MM.1S (cell line): ENCODE results near the gene PRR35.

Experiments used
- DNase-seq: peaks from one replicate; pipeline ENCODE4 v3.0.0-alpha.2; 2015
- H2AFZ ChIP-seq: fragments of 300-600 bp; sonication (generic); 2 replicates; pipeline ENCODE4 v1.6.0; 2016; ENCODE audit warnings: antibody characterized with exemption, low read length
- H3F3A ChIP-seq: fragments of 300-600 bp; sonication (generic); 2 replicates; pipeline ENCODE4 v1.6.1; 2016; ENCODE audit warnings: mild to moderate bottlenecking, antibody characterized with exemption, low read length, moderate library complexity, mixed read lengths; ENCODE audit not compliant: insufficient read depth
- H3K27ac ChIP-seq: fragments of 300-600 bp; sonication (generic); 2 replicates; pipeline ENCODE4 v1.5.1; 2016; ENCODE audit warnings: mild to moderate bottlenecking, low read length
- H3K27me3 ChIP-seq: fragments of 300-600 bp; sonication (generic); replicated peaks from 2 replicates; pipeline ENCODE4 v1.6.0; 2016; ENCODE audit warnings: low read length; ENCODE audit not compliant: insufficient read depth
- H3K36me3 ChIP-seq: fragments of 300-600 bp; sonication (generic); replicated peaks from 2 replicates; pipeline ENCODE4 v1.6.1; 2016; ENCODE audit warnings: mild to moderate bottlenecking, low read length, mixed read lengths; ENCODE audit not compliant: insufficient read depth
- H3K4me1 ChIP-seq: fragments of 300-600 bp; sonication (generic); 2 replicates; pipeline ENCODE4 v1.6.1; 2016; ENCODE audit warnings: low read length, mixed read lengths
- H3K4me2 ChIP-seq: fragments of 300-600 bp; sonication (generic); 2 replicates; pipeline ENCODE4 v1.6.0; 2016; ENCODE audit warnings: low read depth, low read length
- H3K4me3 ChIP-seq: fragments of 300-600 bp; sonication (generic); 2 replicates; pipeline ENCODE4 v1.5.1; 2016; ENCODE audit warnings: low read length, mixed read lengths
- H3K79me2 ChIP-seq: fragments of 300-600 bp; sonication (generic); 2 replicates; pipeline ENCODE4 v1.6.1; 2016; ENCODE audit warnings: mixed run types, low read length, mixed read lengths
- H3K9ac ChIP-seq: fragments of 300-600 bp; sonication (generic); 2 replicates; pipeline ENCODE4 v1.6.1; 2016; ENCODE audit warnings: low read length, mixed read lengths
- H3K9me2 ChIP-seq: fragments of 300-600 bp; sonication (generic); replicated peaks from 2 replicates; pipeline ENCODE4 v1.6.1; 2016; ENCODE audit warnings: mild to moderate bottlenecking, low read length, mixed read lengths; ENCODE audit not compliant: insufficient read depth
- H3K9me3 ChIP-seq: fragments of 300-600 bp; sonication (generic); replicated peaks from 2 replicates; pipeline ENCODE4 v1.6.1; 2016; ENCODE audit warnings: mild to moderate bottlenecking, low read length, mixed read lengths; ENCODE audit not compliant: insufficient read depth
- H4K20me1 ChIP-seq: fragments of 300-600 bp; sonication (generic); 2 replicates; pipeline ENCODE4 v1.6.1; 2016; ENCODE audit warnings: mild to moderate bottlenecking, low read length, moderate library complexity, mixed read lengths; ENCODE audit not compliant: insufficient read depth
- CTCF ChIP-seq: fragments of 300-600 bp; sonication (generic); IDR thresholded peaks from 2 replicates; pipeline ENCODE4 v1.5.1; 2016; ENCODE audit warnings: antibody characterized with exemption, low read length, mixed read lengths
- EZH2 ChIP-seq: fragments of 300-600 bp; sonication (generic); optimal IDR thresholded peaks from 2 replicates; pipeline ENCODE3; 2017; ENCODE audit warnings: low read depth, mild to moderate bottlenecking, antibody characterized with exemption, low read length, mixed read lengths
- EZH2phosphoT487 ChIP-seq: fragments of 300-600 bp; sonication (generic); IDR thresholded peaks from 2 replicates; pipeline ENCODE4 v1.6.1; 2018; ENCODE audit warnings: antibody characterized with exemption, low read length

PRR35 gene

DNA sequence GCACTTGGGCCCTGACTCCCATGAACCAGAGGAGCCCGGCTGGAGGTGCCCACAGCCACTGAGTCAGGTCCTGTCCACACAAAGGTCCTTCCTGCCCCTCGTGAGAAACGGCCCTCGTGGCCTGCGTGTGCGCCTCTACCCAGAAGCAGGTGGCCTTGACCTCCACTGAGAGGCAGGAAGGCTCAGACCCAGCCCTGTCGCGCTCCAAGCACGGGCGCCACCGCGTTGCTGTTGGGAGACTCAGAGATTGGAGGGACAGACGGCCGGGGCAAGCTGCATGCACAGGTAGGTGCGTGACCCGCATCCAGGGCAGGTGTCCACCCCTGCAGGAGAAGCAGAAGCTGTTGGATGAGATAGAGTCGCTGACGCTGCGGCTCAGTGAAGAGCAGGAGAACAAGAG is 40.8 kb upstream of the PRR35 start:
- H3K9ac ChIP-seq = no peak overlapping the region
- H3K4me2 ChIP-seq = no peak overlapping the region
- TF ChIP-seq EZH2phosphoT487 (no peak), EZH2 (no peak)
- no peaks in the 10 kb centered on the region for H3F3A ChIP-seq
- H2AFZ ChIP-seq = no peak overlapping the region
- H4K20me1 ChIP-seq = no peaks in the 10 kb centered on the region
- H3K79me2 ChIP-seq = no peaks in the 10 kb centered on the region
- H3K36me3 ChIP-seq = no peaks in the 10 kb centered on the region
- no peaks in the 10 kb centered on the region for H3K9me2 ChIP-seq
- DNase-seq = no peak
- H3K27ac ChIP-seq = no peak overlapping the region
- no peaks in the 10 kb centered on the region for H3K9me3 ChIP-seq
- H3K27me3 ChIP-seq = no peaks in the 10 kb centered on the region
- H3K4me1 ChIP-seq = no peaks in the 10 kb centered on the region
- H3K4me3 ChIP-seq = no peak overlapping the region

GRCh38 chr16:519841-520687 is 40.1 kb upstream of the PRR35 start:
- Histone ChIP-seq H4K20me1 (no peaks in the 10 kb centered on the region), H3K4me3 (no peak overlapping the region), H3K9me2 (no peaks in the 10 kb centered on the region), H3F3A (no peaks in the 10 kb centered on the region), H3K79me2 (peaks cover under 1% of the 10 kb centered on the region; the same call in 1 of the 2 replicates), H3K9ac (no peak overlapping the region), H3K9me3 (no peaks in the 10 kb centered on the region), H3K36me3 (no peaks in the 10 kb centered on the region), H3K4me1 (no peaks in the 10 kb centered on the region), H3K27me3 (no peaks in the 10 kb centered on the region), H3K4me2 (no peak overlapping the region), H3K27ac (no peak overlapping the region), H2AFZ (no peak overlapping the region)
- no peak for TF ChIP-seq CTCF
- no peak for TF ChIP-seq EZH2
- TF ChIP-seq EZH2phosphoT487 = no peak
- no peak for DNase-seq

DNA sequence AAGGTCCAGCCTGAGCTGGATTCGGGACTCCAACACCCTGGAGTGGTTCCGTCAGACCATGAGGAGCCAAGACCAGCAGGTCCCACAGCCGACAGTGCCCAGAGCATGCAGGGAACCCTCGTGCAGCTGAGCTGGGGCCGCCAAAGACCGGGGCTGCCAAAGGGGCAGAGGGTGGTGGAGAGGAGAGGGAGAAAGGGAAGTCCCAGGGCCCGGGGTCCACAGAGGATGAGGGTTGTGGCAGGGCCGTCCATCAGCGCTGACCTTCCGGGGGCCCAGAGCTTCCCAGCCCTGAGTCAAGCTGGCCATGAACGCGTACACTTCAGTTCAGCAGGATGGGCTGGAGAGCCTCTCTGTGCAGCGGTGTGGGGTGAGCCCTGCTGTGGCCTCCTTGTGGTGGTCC is 39.3 kb upstream of the PRR35 start:
- H3K9me3 ChIP-seq = no peaks in the 10 kb centered on the region
- no peaks in the 10 kb centered on the region for H3K27me3 ChIP-seq
- H3K4me2 ChIP-seq = no peak overlapping the region
- H3F3A ChIP-seq = no peaks in the 10 kb centered on the region
- H3K27ac ChIP-seq = no peak overlapping the region
- H3K4me1 ChIP-seq = no peaks in the 10 kb centered on the region
- peaks cover 9% of the 10 kb centered on the region for H3K79me2 ChIP-seq
- no peak overlapping the region for H2AFZ ChIP-seq
- H3K9ac ChIP-seq = no peak overlapping the region
- TF ChIP-seq EZH2 (no peak), CTCF (no peak), EZH2phosphoT487 (no peak)
- H4K20me1 ChIP-seq = no peaks in the 10 kb centered on the region
- no peak overlapping the region for H3K4me3 ChIP-seq
- no peaks in the 10 kb centered on the region for H3K9me2 ChIP-seq
- DNase-seq = no peak
- H3K36me3 ChIP-seq = no peaks in the 10 kb centered on the region
